ENCODE results near the gene ETS2. TPM values are rescaled to one million over a fixed set of nuclear protein-coding genes. Genes with fewer than 3 reads are reported as not detected.
"Not testable (repeated sequence)": the region's sequence is repeated elsewhere in the genome, so short reads cannot be mapped to it uniquely, and the experiment has no call there.

The ETS2 gene
- total and polyA plus RNA-seq, 4 donors, result 25.8 to 35.6 (median 31.9) TPM

GRCh38 chr21:38821248-38821647 lies 15.5 kb downstream of the ETS2 start:
- H3K9me3 ChIP-seq (ENCODE audit: control insufficient read depth, insufficient read depth, low read length), result no peaks in the 10 kb centered on the region
- no peak for DNase-seq (ENCODE audit: low read depth in 4 of 6, low spot score in 6 of 6)
- no peaks in the 10 kb centered on the region for H3K27me3 ChIP-seq (ENCODE audit: control insufficient read depth, insufficient read depth, low read length)
- 89% methylated on average over 2 of the region's 6 CpGs for WGBS (ENCODE audit: insufficient coverage)
- peaks cover 47% of the 10 kb centered on the region for H3K36me3 ChIP-seq (ENCODE audit: control insufficient read depth, insufficient read depth, low read length)
- no peak overlapping the region for H3K4me3 ChIP-seq (ENCODE audit: low read depth, low read length)
- no peak overlapping the region for H3K27ac ChIP-seq (ENCODE audit: low read depth, low read length)
- peaks cover 5% of the 10 kb centered on the region for H3K4me1 ChIP-seq (ENCODE audit: control insufficient read depth, insufficient read depth, low read length)

- WGBS (ENCODE audit: insufficient coverage), result 92% methylated on average over 7 of the region's 9 CpGs
Measured at GRCh38 chr21:38821959-38822682, 16.4 kb downstream of the ETS2 start.

GRCh38 chr21:38822778-38823238 lies 17.1 kb downstream of the ETS2 start:
- Histone ChIP-seq H3K4me3 (ENCODE audit: low read depth, low read length) (no peak overlapping the region), H3K36me3 (ENCODE audit: control insufficient read depth, insufficient read depth, low read length) (peaks cover 42% of the 10 kb centered on the region), H3K4me1 (ENCODE audit: control insufficient read depth, insufficient read depth, low read length) (peaks cover 5% of the 10 kb centered on the region), H3K27me3 (ENCODE audit: control insufficient read depth, insufficient read depth, low read length) (no peaks in the 10 kb centered on the region), H3K9me3 (ENCODE audit: control insufficient read depth, insufficient read depth, low read length) (no peaks in the 10 kb centered on the region), H3K27ac (ENCODE audit: low read depth, low read length) (no peak overlapping the region)
- DNase-seq (ENCODE audit: low read depth in 4 of 6, low spot score in 6 of 6), result no peak
- 96% methylated on average over 24 of the region's 26 CpGs for WGBS (ENCODE audit: insufficient coverage)

More at GRCh38 chr21:38821959-38822682, 16.4 kb downstream of the ETS2 start:
- Histone ChIP-seq H3K4me1 (ENCODE audit: control insufficient read depth, insufficient read depth, low read length) (peaks cover 5% of the 10 kb centered on the region), H3K27me3 (ENCODE audit: control insufficient read depth, insufficient read depth, low read length) (no peaks in the 10 kb centered on the region), H3K9me3 (ENCODE audit: control insufficient read depth, insufficient read depth, low read length) (no peaks in the 10 kb centered on the region), H3K36me3 (ENCODE audit: control insufficient read depth, insufficient read depth, low read length) (peaks cover 47% of the 10 kb centered on the region), H3K4me3 (ENCODE audit: low read depth, low read length) (no peak overlapping the region), H3K27ac (ENCODE audit: low read depth, low read length) (no peak overlapping the region)
- no peak for DNase-seq (ENCODE audit: low read depth in 4 of 6, low spot score in 6 of 6)

GRCh38 chr21:38823737-38824123 lies 18.0 kb downstream of the ETS2 start:
- peaks cover 5% of the 10 kb centered on the region for H3K4me1 ChIP-seq (ENCODE audit: control insufficient read depth, insufficient read depth, low read length)
- no peaks in the 10 kb centered on the region for H3K9me3 ChIP-seq (ENCODE audit: control insufficient read depth, insufficient read depth, low read length)
- H3K27ac ChIP-seq (ENCODE audit: low read depth, low read length), result no peak overlapping the region
- H3K4me3 ChIP-seq (ENCODE audit: low read depth, low read length), result no peak overlapping the region
- no peak for DNase-seq (ENCODE audit: low read depth in 4 of 6, low spot score in 6 of 6)
- peaks cover 35% of the 10 kb centered on the region for H3K36me3 ChIP-seq (ENCODE audit: control insufficient read depth, insufficient read depth, low read length)
- WGBS (ENCODE audit: insufficient coverage), result no CpG with 5 or more reads among the region's 3 CpGs
- no peaks in the 10 kb centered on the region for H3K27me3 ChIP-seq (ENCODE audit: control insufficient read depth, insufficient read depth, low read length)

GRCh38 chr21:38824124-38824822 lies 18.5 kb downstream of the ETS2 start:
- WGBS (ENCODE audit: insufficient coverage), result 80% methylated on average over 13 of the region's 19 CpGs
- Histone ChIP-seq H3K27me3 (ENCODE audit: control insufficient read depth, insufficient read depth, low read length) (no peaks in the 10 kb centered on the region), H3K4me3 (ENCODE audit: low read depth, low read length) (no peak overlapping the region), H3K4me1 (ENCODE audit: control insufficient read depth, insufficient read depth, low read length) (peaks cover 5% of the 10 kb centered on the region), H3K36me3 (ENCODE audit: control insufficient read depth, insufficient read depth, low read length) (peaks cover 32% of the 10 kb centered on the region), H3K27ac (ENCODE audit: low read depth, low read length) (no peak overlapping the region), H3K9me3 (ENCODE audit: control insufficient read depth, insufficient read depth, low read length) (no peaks in the 10 kb centered on the region)
- no peak for DNase-seq (ENCODE audit: low read depth in 4 of 6, low spot score in 6 of 6)

- no CpG with 5 or more reads among the region's 4 CpGs for WGBS (ENCODE audit: insufficient coverage)
- H3K4me1 ChIP-seq (ENCODE audit: control insufficient read depth, insufficient read depth, low read length), result peaks cover 5% of the 10 kb centered on the region
Measured at GRCh38 chr21:38825269-38825668, 19.5 kb downstream of the ETS2 start.

GRCh38 chr21:38825921-38826320 lies 20.2 kb downstream of the ETS2 start:
- 100% methylated on average over 1 of the region's 2 CpGs for WGBS (ENCODE audit: insufficient coverage)
- Histone ChIP-seq H3K4me1 (ENCODE audit: control insufficient read depth, insufficient read depth, low read length) (peaks cover 5% of the 10 kb centered on the region), H3K36me3 (ENCODE audit: control insufficient read depth, insufficient read depth, low read length) (peaks cover 19% of the 10 kb centered on the region), H3K9me3 (ENCODE audit: control insufficient read depth, insufficient read depth, low read length) (no peaks in the 10 kb centered on the region), H3K27me3 (ENCODE audit: control insufficient read depth, insufficient read depth, low read length) (no peaks in the 10 kb centered on the region), H3K27ac (ENCODE audit: low read depth, low read length) (no peak overlapping the region), H3K4me3 (ENCODE audit: low read depth, low read length) (no peak overlapping the region)
- DNase-seq (ENCODE audit: low read depth in 4 of 6, low spot score in 6 of 6), result no peak

More at GRCh38 chr21:38825269-38825668, 19.5 kb downstream of the ETS2 start:
- no peak overlapping the region for H3K27ac ChIP-seq (ENCODE audit: low read depth, low read length)
- H3K9me3 ChIP-seq (ENCODE audit: control insufficient read depth, insufficient read depth, low read length), result no peaks in the 10 kb centered on the region
- no peak for DNase-seq (ENCODE audit: low read depth in 4 of 6, low spot score in 6 of 6)
- H3K4me3 ChIP-seq (ENCODE audit: low read depth, low read length), result no peak overlapping the region
- no peaks in the 10 kb centered on the region for H3K27me3 ChIP-seq (ENCODE audit: control insufficient read depth, insufficient read depth, low read length)
- H3K36me3 ChIP-seq (ENCODE audit: control insufficient read depth, insufficient read depth, low read length), result peaks cover 26% of the 10 kb centered on the region

GRCh38 chr21:38828111-38828510 lies 22.4 kb downstream of the ETS2 start:
- not testable (repeated sequence) for H3K27ac ChIP-seq (ENCODE audit: low read depth, low read length); H3K4me3 ChIP-seq (ENCODE audit: low read depth, low read length); H3K36me3 ChIP-seq (ENCODE audit: control insufficient read depth, insufficient read depth, low read length); H3K9me3 ChIP-seq (ENCODE audit: control insufficient read depth, insufficient read depth, low read length); H3K4me1 ChIP-seq (ENCODE audit: control insufficient read depth, insufficient read depth, low read length); DNase-seq (ENCODE audit: low read depth in 4 of 6, low spot score in 6 of 6); H3K27me3 ChIP-seq (ENCODE audit: control insufficient read depth, insufficient read depth, low read length)
- 100% methylated on average over 3 of the region's 7 CpGs for WGBS (ENCODE audit: insufficient coverage)

GRCh38 chr21:38830671-38831525 lies 25.2 kb downstream of the ETS2 start:
- Histone ChIP-seq H3K4me3 (ENCODE audit: low read depth, low read length) (no peak overlapping the region), H3K9me3 (ENCODE audit: control insufficient read depth, insufficient read depth, low read length) (peaks cover 1% of the 10 kb centered on the region), H3K36me3 (ENCODE audit: control insufficient read depth, insufficient read depth, low read length) (no peaks in the 10 kb centered on the region), H3K27ac (ENCODE audit: low read depth, low read length) (no peak overlapping the region), H3K4me1 (ENCODE audit: control insufficient read depth, insufficient read depth, low read length) (no peaks in the 10 kb centered on the region), H3K27me3 (ENCODE audit: control insufficient read depth, insufficient read depth, low read length) (no peaks in the 10 kb centered on the region)
- no peak for DNase-seq (ENCODE audit: low read depth in 4 of 6, low spot score in 6 of 6)
- WGBS (ENCODE audit: insufficient coverage), result 89% methylated on average over 2 of the region's 2 CpGs
